Measurements from ENCODE around the gene MSI1.

- TF ChIP-seq CTCF (conservative IDR thresholded peaks at IDR 0.05; ENCODE audit: low read length) = no peak
- TF ChIP-seq EZH2phosphoT487 (IDR thresholded peaks at IDR 0.05; ENCODE audit: borderline replicate concordance, low read depth, low read length) = no peak
These were observed 21.7 kb upstream of the MSI1 start for GRCh38 chr12:120390540-120391120.

Data from OCI-LY7 (cell line).